GM12878 (cell line): ENCODE data around the gene JKAMP.

Experiments
- CHD2 ChIP-seq: IDR thresholded peaks from 2 replicates; pipeline ENCODE4 v1.6.1; 2011; ENCODE audit warnings: low read depth, low read length, improper control_type of control experiment, borderline replicate concordance
- HCFC1 ChIP-seq: fragments of 150-350 bp; IDR thresholded peaks from 2 replicates; pipeline ENCODE4 v1.6.1; 2014; ENCODE audit warnings: low read length
- RAD51 ChIP-seq: fragments of 450-650 bp; IDR thresholded peaks from 2 replicates; pipeline ENCODE4 v1.6.1; 2016; ENCODE audit warnings: moderate library complexity, mild to moderate bottlenecking, inconsistent platforms
- ZZZ3 ChIP-seq: IDR thresholded peaks from 2 replicates; pipeline ENCODE4 v1.6.1; 2011; ENCODE audit warnings: low read depth; ENCODE audit not compliant: control insufficient read depth, insufficient read length
- TF ChIP-seq, protein P1 (sequence below): IDR thresholded peaks from 2 replicates; pipeline ENCODE4 v1.6.1; 2012; ENCODE audit warnings: improper control_type of control experiment, low read depth, low read length; ENCODE audit not compliant: insufficient replicate concordance
- TF ChIP-seq, protein P2 (sequence below), 3 experiments: IDR thresholded peaks in 2 of 3; conservative IDR thresholded peaks in 1 of 3; 2 replicates each; pipeline ENCODE4 v1.5.1; 2011; ENCODE audit warnings: low read depth in 3 of 3, low read length in 3 of 3, mild to moderate bottlenecking in 3 of 3, control low read depth in 2 of 3, moderate library complexity in 2 of 3, inconsistent platforms in 1 of 3, mixed read lengths in 1 of 3; ENCODE audit not compliant: control insufficient read depth in 2 of 3, insufficient read depth in 1 of 3; ENCODE audit errors: extremely low read depth in 1 of 3

DNA sequence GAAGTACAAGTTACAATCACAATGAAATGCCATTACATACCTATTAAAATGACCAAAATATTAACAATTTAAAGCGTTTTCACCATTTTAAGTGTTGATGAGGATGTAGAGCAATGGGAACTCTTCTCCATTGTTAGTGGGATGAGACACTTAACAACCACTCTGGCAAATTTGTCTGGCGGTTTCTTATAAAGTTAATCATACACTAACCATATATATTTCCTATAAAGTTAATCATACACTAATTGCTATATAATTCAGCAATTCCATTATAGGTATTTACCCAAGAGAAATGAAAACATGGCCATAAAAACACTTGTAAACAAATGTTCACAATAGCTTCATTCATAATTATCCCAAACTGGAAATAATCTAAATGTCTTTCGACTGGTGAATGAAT, 35.9 kb downstream of the JKAMP start:
- TF ChIP-seq CHD2 (no peak), HCFC1 (no peak), ZZZ3 (no peak), RAD51 (no peak)
- TF ChIP-seq, protein P1, sequence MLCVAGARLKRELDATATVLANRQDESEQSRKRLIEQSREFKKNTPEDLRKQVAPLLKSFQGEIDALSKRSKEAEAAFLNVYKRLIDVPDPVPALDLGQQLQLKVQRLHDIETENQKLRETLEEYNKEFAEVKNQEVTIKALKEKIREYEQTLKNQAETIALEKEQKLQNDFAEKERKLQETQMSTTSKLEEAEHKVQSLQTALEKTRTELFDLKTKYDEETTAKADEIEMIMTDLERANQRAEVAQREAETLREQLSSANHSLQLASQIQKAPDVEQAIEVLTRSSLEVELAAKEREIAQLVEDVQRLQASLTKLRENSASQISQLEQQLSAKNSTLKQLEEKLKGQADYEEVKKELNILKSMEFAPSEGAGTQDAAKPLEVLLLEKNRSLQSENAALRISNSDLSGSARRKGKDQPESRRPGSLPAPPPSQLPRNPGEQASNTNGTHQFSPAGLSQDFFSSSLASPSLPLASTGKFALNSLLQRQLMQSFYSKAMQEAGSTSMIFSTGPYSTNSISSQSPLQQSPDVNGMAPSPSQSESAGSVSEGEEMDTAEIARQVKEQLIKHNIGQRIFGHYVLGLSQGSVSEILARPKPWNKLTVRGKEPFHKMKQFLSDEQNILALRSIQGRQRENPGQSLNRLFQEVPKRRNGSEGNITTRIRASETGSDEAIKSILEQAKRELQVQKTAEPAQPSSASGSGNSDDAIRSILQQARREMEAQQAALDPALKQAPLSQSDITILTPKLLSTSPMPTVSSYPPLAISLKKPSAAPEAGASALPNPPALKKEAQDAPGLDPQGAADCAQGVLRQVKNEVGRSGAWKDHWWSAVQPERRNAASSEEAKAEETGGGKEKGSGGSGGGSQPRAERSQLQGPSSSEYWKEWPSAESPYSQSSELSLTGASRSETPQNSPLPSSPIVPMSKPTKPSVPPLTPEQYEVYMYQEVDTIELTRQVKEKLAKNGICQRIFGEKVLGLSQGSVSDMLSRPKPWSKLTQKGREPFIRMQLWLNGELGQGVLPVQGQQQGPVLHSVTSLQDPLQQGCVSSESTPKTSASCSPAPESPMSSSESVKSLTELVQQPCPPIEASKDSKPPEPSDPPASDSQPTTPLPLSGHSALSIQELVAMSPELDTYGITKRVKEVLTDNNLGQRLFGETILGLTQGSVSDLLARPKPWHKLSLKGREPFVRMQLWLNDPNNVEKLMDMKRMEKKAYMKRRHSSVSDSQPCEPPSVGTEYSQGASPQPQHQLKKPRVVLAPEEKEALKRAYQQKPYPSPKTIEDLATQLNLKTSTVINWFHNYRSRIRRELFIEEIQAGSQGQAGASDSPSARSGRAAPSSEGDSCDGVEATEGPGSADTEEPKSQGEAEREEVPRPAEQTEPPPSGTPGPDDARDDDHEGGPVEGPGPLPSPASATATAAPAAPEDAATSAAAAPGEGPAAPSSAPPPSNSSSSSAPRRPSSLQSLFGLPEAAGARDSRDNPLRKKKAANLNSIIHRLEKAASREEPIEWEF: no peak
- TF ChIP-seq, protein P2, sequence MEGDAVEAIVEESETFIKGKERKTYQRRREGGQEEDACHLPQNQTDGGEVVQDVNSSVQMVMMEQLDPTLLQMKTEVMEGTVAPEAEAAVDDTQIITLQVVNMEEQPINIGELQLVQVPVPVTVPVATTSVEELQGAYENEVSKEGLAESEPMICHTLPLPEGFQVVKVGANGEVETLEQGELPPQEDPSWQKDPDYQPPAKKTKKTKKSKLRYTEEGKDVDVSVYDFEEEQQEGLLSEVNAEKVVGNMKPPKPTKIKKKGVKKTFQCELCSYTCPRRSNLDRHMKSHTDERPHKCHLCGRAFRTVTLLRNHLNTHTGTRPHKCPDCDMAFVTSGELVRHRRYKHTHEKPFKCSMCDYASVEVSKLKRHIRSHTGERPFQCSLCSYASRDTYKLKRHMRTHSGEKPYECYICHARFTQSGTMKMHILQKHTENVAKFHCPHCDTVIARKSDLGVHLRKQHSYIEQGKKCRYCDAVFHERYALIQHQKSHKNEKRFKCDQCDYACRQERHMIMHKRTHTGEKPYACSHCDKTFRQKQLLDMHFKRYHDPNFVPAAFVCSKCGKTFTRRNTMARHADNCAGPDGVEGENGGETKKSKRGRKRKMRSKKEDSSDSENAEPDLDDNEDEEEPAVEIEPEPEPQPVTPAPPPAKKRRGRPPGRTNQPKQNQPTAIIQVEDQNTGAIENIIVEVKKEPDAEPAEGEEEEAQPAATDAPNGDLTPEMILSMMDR (IDR thresholded peaks at IDR 0.05 in 2 of 3, conservative IDR thresholded peaks at IDR 0.05 in 1 of 3; ENCODE audit: control insufficient read depth in 2 of 3, extremely low read depth in 1 of 3, insufficient read depth in 1 of 3, low read depth in 3 of 3, low read length in 3 of 3): no peak
